Tracheal epithelial cell (primary cell): ENCODE data around the gene MBD3L2. TPM values are rescaled to one million over a fixed set of nuclear protein-coding genes. Genes with fewer than 3 reads are reported as not detected.

Experiments used
- total RNA-seq: library from RNA; depleted of rRNA; stranded (reverse); fragments of >200 nt; gene quantifications from 2 replicates; pipeline ENCODE4 v1.2.1, GENCODE V29; 2014

MBD3L2 gene
- total RNA-seq, result not detected in 2 replicates

DNA sequence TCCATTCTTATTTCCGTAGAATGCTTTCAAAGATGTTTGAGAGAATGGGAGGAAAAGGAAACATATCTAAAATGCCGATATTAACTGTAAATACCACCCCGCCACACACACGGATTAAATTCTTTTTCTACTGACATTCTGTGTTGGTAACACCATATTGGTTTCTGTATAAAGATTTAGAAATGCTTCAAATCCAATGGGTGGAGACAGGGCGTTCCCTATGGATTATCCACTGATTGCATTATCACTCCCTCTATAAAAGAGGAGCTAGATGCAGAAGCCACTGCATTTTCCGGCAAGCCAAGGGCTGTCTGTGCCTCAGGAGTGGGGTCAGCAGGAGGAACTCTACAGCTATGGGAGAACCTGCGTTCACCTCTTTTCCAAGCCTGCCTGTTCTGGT, at the start of gene MBD3L2:
TSS of gene MBD3L2 (plus strand) at position 301 of the 400 bp plus-strand sequence. CDS start at position 354, 53 bp downstream.

DNA sequence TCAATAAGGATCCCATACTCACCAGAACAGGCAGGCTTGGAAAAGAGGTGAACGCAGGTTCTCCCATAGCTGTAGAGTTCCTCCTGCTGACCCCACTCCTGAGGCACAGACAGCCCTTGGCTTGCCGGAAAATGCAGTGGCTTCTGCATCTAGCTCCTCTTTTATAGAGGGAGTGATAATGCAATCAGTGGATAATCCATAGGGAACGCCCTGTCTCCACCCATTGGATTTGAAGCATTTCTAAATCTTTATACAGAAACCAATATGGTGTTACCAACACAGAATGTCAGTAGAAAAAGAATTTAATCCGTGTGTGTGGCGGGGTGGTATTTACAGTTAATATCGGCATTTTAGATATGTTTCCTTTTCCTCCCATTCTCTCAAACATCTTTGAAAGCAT, 27.8 kb upstream of the MBD3L2 start, which contains the start of gene MBD3L2B:
TSS of gene MBD3L2B (minus strand) at position 101 of the 400 bp plus-strand sequence. CDS start at position 67, 34 bp downstream.

DNA sequence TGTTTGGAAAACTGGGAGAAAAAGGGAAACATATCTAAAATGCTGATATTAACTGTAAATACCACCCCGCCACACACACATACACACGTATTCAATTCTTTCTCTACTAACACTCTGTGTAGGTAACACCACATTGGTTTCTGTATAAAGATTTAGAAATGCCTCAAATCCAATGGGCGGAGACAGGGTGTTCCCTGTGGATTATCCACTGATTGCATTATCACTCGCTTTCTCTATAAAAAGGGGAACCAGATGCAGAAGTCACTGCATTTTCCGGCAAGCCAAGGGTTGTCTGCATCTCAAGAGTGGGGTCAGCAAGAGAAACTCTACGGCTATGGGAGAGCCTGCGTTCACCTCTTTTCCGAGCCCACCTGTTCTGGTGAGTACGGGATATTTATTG, 18.8 kb upstream of the MBD3L2 start, which contains the start of gene MBD3L5:
TSS of gene MBD3L5 (plus strand) at position 301 of the 400 bp plus-strand sequence. CDS start at position 335, 34 bp downstream.

DNA sequence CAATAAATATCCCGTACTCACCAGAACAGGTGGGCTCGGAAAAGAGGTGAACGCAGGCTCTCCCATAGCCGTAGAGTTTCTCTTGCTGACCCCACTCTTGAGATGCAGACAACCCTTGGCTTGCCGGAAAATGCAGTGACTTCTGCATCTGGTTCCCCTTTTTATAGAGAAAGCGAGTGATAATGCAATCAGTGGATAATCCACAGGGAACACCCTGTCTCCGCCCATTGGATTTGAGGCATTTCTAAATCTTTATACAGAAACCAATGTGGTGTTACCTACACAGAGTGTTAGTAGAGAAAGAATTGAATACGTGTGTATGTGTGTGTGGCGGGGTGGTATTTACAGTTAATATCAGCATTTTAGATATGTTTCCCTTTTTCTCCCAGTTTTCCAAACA, 9.0 kb upstream of the MBD3L2 start, which contains the start of gene MBD3L4:
TSS of gene MBD3L4 (minus strand) at position 101 of the 400 bp plus-strand sequence. CDS start at position 66, 35 bp downstream.

DNA sequence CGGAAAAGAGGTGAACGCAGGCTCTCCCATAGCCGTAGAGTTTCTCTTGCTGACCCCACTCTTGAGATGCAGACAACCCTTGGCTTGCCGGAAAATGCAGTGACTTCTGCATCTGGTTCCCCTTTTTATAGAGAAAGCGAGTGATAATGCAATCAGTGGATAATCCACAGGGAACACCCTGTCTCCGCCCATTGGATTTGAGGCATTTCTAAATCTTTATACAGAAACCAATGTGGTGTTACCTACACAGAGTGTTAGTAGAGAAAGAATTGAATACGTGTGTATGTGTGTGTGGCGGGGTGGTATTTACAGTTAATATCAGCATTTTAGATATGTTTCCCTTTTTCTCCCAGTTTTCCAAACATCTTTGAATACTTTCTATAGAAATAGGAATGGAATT, 9.5 kb downstream of the MBD3L2 start, which contains the start of gene MBD3L3:
TSS of gene MBD3L3 (minus strand) at position 101 of the 400 bp plus-strand sequence. CDS start at position 30, 71 bp downstream.

DNA sequence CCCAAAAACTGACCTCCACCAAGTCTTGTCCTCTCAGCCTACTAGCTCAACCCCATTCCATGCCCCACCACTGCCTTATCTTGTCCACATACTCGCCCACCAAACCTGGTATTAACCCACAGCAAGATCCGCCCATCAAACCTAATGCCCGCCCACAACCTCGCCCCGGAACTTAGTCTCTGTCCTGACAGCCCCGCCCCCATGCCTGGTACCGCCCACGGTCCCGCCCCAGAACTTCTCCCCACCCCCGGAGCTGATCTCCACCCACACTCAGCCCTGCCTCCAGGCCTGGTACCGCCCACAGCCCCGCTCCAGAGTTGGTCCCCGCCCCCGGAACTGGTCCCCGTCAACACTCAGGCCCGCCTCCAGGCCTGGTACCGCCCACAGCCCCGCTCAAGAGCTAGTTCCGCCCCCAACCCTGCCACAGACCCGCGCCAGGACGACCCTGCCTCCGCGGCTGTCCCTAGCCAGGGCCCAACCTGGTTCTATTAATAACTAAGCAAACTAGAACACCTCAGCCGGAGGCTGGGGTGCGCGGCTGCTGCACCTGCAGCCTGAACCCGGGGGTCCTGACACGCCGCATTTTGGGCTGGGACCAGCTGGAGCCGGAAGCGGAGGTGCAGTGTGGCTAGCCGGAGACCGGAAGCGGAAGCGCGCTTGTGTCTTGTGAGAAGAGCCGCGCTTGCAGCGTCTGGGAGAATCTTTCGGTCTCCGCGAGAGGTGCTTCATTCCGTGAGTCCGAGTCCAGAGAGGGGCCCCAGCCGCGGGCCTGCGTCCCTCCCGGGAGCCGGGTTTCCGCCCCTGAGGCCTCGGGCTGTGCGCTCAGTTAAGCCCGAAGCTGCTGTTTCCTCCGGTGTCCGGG, 20.2 kb downstream of the MBD3L2 start, which contains the start of gene ZNF557:
TSS of gene ZNF557 (plus strand) at position 662 of the 862 bp plus-strand sequence. CDS start 5,372 bp downstream, outside the sequence.

Other genes starting within 250 kb of the MBD3L2 start
- not detected in 2 replicates for gene ADGRE1, start 161.7 kb upstream of the MBD3L2 start, total RNA-seq
- gene MBD3L2B, start 27.9 kb upstream of the MBD3L2 start, total RNA-seq, result not detected in 2 replicates
- gene MBD3L5, start 18.7 kb upstream of the MBD3L2 start, total RNA-seq, result not detected in 2 replicates
- not detected in 2 replicates for gene MBD3L4, start 9.1 kb upstream of the MBD3L2 start, total RNA-seq
- gene MBD3L3, start 9.4 kb downstream of the MBD3L2 start, total RNA-seq, result not detected in 2 replicates
- 7.2 and 12.8 TPM in 2 replicates for gene ZNF557, start 20.4 kb downstream of the MBD3L2 start, total RNA-seq
- 6.7 and 11.5 TPM in 2 replicates for gene INSR, start 245.1 kb downstream of the MBD3L2 start, total RNA-seq